ENCODE results near the gene DNAJC1.

DNAJC1 gene

DNA sequence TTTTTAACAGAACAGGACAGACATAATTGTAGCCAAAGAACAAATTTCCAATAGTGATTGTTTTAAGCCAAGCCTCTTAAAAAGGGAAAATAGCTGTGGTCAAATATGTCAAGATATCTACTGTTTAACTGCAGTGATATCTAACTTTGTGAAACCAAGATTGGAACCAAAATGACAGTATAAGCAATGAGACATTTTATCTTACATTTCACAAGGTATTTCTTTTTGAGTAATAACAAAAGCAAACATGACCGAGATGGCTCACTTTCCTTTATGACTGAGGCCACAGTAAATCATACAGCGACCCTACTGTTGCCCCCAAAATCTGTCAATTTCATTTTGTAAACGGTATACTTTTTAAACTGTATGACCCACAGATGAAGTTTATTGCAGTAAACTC, 253.7 kb downstream of the DNAJC1 start:
- DNase-seq, result no peak
- no peaks in the 10 kb centered on the region for H3K9me3 ChIP-seq
- no peaks in the 10 kb centered on the region for H3K27me3 ChIP-seq
- TF ChIP-seq CTCF (IDR thresholded peaks at IDR 0.05; ENCODE audit: low read depth, low read length), result no peak
- no peak overlapping the region for H3K4me3 ChIP-seq (ENCODE audit: low read depth, low read length)
- H3K4me1 ChIP-seq, result 0 out of 2 replicates have a peak, but pooled peaks cover 2% of the 10 kb centered on the region
- H3K36me3 ChIP-seq, result peaks cover 3% of the 10 kb centered on the region

- DNase-seq, result no peak
- H3K4me1 ChIP-seq, result 0 out of 2 replicates have a peak, but pooled peaks cover 2% of the 10 kb centered on the region
- no peak overlapping the region for H3K4me3 ChIP-seq (ENCODE audit: low read depth, low read length)
- H3K9me3 ChIP-seq, result no peaks in the 10 kb centered on the region
- no peak for TF ChIP-seq CTCF (IDR thresholded peaks at IDR 0.05; ENCODE audit: low read depth, low read length)
- peaks cover 16% of the 10 kb centered on the region for H3K36me3 ChIP-seq
- no peaks in the 10 kb centered on the region for H3K27me3 ChIP-seq
Observed at GRCh38 chr10:21747809-21748208, 255.7 kb downstream of the DNAJC1 start.

- TF ChIP-seq CTCF (IDR thresholded peaks at IDR 0.05; ENCODE audit: low read depth, low read length), result no peak
- Histone ChIP-seq H3K4me3 (ENCODE audit: low read depth, low read length) (no peak overlapping the region), H3K4me1 (0 out of 2 replicates have a peak, but pooled peaks cover under 1% of the 10 kb centered on the region), H3K36me3 (peaks cover 25% of the 10 kb centered on the region), H3K9me3 (no peaks in the 10 kb centered on the region), H3K27me3 (no peaks in the 10 kb centered on the region)
- no peak for DNase-seq
Observed at GRCh38 chr10:21746118-21746517, 257.4 kb downstream of the DNAJC1 start.

- no peaks in the 10 kb centered on the region for H3K9me3 ChIP-seq
- no peak for TF ChIP-seq CTCF (IDR thresholded peaks at IDR 0.05; ENCODE audit: low read depth, low read length)
- H3K4me1 ChIP-seq, result no peaks in the 10 kb centered on the region
- H3K4me3 ChIP-seq (ENCODE audit: low read depth, low read length), result no peak overlapping the region
- H3K36me3 ChIP-seq, result peaks cover 40% of the 10 kb centered on the region
- H3K27me3 ChIP-seq, result no peaks in the 10 kb centered on the region
- DNase-seq, result no peak
Observed at GRCh38 chr10:21744223-21744622, 259.3 kb downstream of the DNAJC1 start.

GRCh38 chr10:21742740-21743412, 260.7 kb downstream of the DNAJC1 start:
- no peaks in the 10 kb centered on the region for H3K9me3 ChIP-seq
- no peaks in the 10 kb centered on the region for H3K27me3 ChIP-seq
- no peak for DNase-seq
- TF ChIP-seq CTCF (IDR thresholded peaks at IDR 0.05; ENCODE audit: low read depth, low read length), result no peak
- H3K4me3 ChIP-seq (ENCODE audit: low read depth, low read length), result no peak overlapping the region
- peaks cover 47% of the 10 kb centered on the region for H3K36me3 ChIP-seq
- H3K4me1 ChIP-seq, result no peaks in the 10 kb centered on the region

GRCh38 chr10:21740989-21741388, 262.5 kb downstream of the DNAJC1 start:
- no peak for DNase-seq
- peaks cover 54% of the 10 kb centered on the region for H3K36me3 ChIP-seq
- no peak for TF ChIP-seq CTCF (IDR thresholded peaks at IDR 0.05; ENCODE audit: low read depth, low read length)

More at GRCh38 chr10:21740989-21741388, 262.5 kb downstream of the DNAJC1 start:
- Histone ChIP-seq H3K27me3 (no peaks in the 10 kb centered on the region), H3K9me3 (no peaks in the 10 kb centered on the region), H3K4me1 (no peaks in the 10 kb centered on the region), H3K4me3 (ENCODE audit: low read depth, low read length) (no peak overlapping the region)

All from BE2C (cell line).